DMS 273 treated with DMSO at 0.1 percent for 48 hours (cell line): ENCODE measurements around the gene EFCAB11.
A peak's percentile ranks its signal among the peaks of the same experiment; 100 is the strongest.

Experiments
- DNase-seq: peaks from one replicate; lab custom pipeline; 2025; lab: John Stamatoyannopoulos, UW

Gene EFCAB11

GRCh38 chr14:89814126-89814525, 140.4 kb downstream of the EFCAB11 start:
- no peak for DNase-seq

GRCh38 chr14:89813617-89814031, 140.9 kb downstream of the EFCAB11 start:
- no peak for DNase-seq

GRCh38 chr14:89811954-89812575, 142.5 kb downstream of the EFCAB11 start:
- DNase-seq = no peak

GRCh38 chr14:89810101-89810500, 144.4 kb downstream of the EFCAB11 start:
- no peak for DNase-seq

DNA sequence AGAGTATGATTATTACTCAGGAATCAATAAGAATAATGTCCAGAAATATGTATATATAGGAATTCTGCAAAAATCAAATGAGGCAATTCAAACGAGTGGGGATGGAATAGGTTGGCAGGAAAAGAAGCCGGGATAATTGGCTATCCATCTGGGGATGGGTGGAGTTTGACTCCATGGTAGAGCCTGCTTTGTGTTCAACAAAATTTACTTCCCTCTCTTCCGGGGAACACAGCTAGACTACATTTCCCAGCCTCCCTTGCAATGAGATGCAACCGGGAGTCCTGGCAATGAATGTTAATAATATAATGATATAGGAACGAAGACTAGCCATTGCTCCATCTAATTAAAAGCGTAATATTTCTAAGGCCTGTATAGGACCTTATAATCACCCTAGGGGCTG, 146.6 kb downstream of the EFCAB11 start:
- peak; percentile 91 for DNase-seq

DNA sequence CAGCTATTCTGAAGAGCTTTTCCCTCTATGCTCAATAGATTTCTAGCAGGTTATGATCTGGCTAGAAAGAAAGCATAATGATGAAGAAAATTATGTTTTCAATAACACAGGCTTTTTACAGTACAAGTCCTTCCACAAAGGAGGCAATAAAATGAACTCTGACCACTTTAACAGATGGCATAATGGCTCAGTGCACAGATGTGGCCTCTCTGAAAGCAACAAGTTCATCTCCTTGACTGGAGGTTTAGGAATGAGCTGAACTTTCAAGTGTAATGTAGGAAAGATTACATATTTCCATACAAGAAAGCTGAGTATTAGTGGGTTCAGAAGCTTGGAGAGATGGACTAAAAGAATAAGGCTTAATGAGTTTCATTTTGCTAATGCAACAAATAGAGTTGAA, 147.4 kb downstream of the EFCAB11 start:
- peak; percentile 42 for DNase-seq

DNA sequence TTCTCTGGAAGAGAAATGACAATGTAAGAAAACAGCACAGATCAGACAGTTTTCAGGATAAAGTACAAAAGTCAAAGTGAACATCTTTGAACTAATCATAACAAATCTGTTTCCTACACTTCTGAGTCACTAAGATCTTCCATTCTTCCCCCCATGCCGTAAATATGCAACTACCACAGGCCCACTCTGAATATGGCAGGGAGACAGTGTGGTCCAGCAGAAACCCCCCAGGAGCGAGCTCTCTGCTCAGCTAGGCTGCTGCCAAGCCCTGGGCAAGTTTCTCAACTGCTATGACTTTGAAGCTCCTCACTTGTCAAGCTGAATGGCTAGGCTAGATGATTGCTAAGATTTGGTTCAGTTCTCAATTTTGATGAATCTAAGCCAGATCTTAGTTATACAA, 148.1 kb downstream of the EFCAB11 start:
- DNase-seq = no peak

- DNase-seq = no peak
Measured at GRCh38 chr14:89805501-89805900, 149.0 kb downstream of the EFCAB11 start.

- no peak for DNase-seq
Measured at GRCh38 chr14:89803542-89803941, 151.0 kb downstream of the EFCAB11 start.

GRCh38 chr14:89801136-89801535, 153.4 kb downstream of the EFCAB11 start:
- no peak for DNase-seq

GRCh38 chr14:89798212-89798773, 156.2 kb downstream of the EFCAB11 start:
- no peak for DNase-seq

GRCh38 chr14:89797148-89797547, 157.4 kb downstream of the EFCAB11 start:
- DNase-seq = no peak

DNA sequence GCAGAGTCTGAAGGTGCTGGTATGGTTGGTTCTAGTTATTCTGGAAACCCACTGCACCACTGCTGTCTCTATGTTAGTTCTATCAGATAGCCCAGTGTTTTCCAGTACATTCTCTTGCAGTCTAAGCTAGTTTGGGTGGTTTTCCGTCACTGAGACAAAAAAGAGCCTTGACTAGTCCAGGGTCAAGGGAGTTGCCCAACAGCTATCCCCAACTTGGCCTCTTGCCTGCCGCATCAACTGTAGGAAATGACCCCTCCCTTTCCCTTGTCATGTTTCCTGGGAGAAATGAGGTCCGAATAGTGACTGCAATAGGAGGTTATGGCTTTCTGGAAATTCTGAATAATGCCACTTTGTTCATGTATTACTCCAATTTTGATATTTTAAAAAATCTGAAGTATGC, 160.4 kb downstream of the EFCAB11 start:
- no peak for DNase-seq

DNA sequence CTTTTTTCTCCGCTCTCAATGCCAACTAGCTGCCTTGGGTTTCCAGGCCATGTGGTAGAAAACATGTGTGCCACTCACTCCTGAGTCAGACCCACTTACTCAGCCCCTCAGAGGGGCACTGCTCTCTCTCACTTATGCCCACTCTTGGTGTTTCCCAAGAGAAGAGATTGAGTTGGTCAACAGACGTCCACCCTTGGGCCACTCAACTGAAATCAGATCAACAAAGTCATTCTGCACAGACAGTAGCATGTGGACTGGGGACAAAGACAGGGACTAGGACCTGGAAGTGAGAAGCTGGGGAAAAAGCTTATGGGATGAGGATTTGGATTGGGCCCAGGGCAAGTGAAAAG, 161.2 kb downstream of the EFCAB11 start:
- no peak for DNase-seq

DNA sequence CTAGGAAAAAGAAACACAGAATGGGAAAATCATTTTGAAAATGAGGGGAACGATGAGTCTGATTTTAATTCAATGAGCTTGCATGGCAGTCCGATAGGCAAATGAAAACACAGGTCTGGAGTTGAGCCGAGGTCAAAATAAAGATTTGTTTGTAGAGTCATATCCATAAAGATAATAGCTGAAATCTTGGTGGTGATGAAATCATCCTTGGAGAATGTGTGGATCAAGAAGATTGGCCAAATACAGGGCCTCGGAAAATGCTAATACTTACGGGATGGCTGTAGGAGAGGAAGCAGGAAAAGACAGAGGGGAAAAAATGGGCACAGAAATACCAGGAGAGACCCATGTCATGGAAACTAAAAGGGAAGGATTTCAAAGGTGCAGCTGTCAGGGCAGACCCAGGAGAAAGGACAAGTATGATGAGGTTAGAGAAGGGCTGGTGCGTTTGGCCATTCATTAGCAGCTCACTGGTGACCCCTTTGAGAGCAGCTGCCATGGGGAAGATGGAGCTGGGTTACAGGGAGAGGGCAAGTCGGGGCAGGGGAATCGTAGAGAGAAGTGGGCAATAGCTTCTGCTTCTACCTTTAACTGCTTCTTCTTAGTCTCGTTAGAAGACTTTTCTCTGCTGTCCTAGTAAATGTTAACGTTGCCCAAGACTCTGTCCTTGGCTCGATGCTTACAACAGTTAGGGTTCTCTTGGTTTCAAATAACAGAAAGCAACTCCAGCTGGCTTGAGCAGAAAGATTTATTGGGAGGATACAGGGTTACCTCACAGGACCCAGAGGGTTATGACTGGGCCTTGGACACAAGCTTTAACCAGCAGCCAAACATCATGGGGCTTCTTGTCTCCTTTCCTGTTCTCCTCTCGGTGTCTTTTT, 161.8 kb downstream of the EFCAB11 start:
- DNase-seq = no peak

GRCh38 chr14:89787525-89787924, 167.0 kb downstream of the EFCAB11 start:
- no peak for DNase-seq

GRCh38 chr14:89781046-89781445, 173.5 kb downstream of the EFCAB11 start:
- DNase-seq = no peak

- no peak for DNase-seq
Measured at GRCh38 chr14:89779707-89780106, 174.8 kb downstream of the EFCAB11 start.

DNA sequence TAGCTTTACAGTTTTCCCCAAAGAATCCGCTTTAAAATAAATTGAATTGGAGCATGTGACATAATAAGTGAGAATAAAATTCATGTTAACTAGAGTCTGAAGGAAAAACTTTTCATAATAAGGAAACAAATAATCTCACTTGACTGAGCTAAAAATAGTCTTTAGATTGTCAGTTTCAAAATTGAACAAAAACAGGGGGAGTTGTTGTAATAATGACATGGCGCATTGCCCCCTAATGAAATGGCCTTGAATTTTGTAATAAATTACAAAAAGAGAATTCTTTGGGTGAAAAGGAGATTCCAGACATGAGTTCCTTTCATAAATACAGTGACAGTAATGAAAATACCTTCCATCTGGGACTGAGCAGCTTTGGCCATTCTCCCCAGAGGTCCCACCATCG, 178.6 kb downstream of the EFCAB11 start:
- no peak for DNase-seq

DNA sequence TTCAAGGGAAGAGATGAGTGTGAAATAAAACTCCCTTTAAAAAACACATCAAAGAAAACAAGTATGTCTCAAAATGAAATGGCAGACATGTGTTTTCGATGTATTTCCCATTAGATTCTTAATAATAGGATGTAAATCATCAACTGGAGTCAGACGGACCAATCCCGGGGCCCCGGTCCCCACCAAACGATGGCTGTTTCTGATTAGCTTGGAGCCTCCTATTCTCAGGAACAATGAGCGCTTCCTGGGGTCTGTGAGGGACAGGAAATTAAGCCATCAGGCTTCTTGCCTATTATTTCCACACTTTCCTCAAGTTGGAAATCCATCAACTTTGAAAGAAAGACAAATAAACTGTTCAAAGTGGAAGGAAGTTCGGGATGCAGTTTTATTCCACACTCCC, 179.4 kb downstream of the EFCAB11 start:
- no peak for DNase-seq

DNA sequence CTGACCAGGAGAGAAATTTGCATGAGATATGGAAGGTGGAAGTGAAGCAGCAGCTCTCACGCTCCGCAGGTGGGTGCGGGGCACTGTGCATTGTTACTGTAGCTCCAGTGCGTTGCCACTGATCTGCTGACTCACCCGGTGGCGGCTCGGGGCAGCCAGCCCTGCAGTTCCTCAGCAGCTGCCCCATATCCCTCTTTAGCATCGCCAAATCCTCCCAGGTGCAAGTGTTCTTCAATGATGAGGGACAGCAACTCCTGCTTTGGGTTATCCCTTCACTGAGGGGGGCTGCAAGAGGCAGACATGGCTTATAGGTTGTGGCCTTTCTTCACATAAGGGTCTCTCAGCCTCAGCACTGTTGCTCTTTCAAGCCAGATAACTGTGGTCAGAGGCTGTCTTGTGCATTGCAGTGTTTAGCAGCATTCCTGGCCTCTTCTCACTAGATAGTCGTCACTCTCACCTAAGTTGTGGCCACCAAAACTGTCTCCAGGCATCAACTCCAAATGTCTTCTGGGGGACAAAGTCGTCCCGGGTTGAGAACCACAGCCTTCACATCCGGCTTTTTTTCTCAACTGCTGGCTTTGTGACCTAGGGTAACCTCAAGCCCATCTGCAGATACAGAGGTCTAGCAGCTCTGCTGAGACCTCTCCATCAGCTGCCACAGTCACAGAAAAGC, 180.8 kb downstream of the EFCAB11 start:
- no peak for DNase-seq

- DNase-seq = no peak
Measured at GRCh38 chr14:89773151-89773550, 181.4 kb downstream of the EFCAB11 start.

GRCh38 chr14:89771251-89771650, 183.3 kb downstream of the EFCAB11 start:
- no peak for DNase-seq
